Keratinocyte (primary cell): ENCODE measurements around the gene CACNA1C.

Experiments
- CTCF ChIP-seq, 3 experiments: IDR thresholded peaks in 1 of 3; conservative IDR thresholded peaks in 1 of 3; optimal IDR thresholded peaks in 1 of 3; 2 replicates in 2 of 3; 3 replicates in 1 of 3; pipeline versions ENCODE3 to v1.5.1; 2011; ENCODE audit warnings: low read length in 3 of 3, mild to moderate bottlenecking in 3 of 3, moderate library complexity in 2 of 3, control low read depth in 1 of 3, inconsistent platforms in 1 of 3; ENCODE audit not compliant: insufficient read depth in 2 of 3; ENCODE audit errors: extremely low read depth in 1 of 3
- EZH2 ChIP-seq: IDR thresholded peaks from one replicate; pipeline ENCODE4 v1.6.1; 2012; ENCODE audit warnings: inconsistent platforms, mild to moderate bottlenecking, low read length, moderate library complexity

DNA sequence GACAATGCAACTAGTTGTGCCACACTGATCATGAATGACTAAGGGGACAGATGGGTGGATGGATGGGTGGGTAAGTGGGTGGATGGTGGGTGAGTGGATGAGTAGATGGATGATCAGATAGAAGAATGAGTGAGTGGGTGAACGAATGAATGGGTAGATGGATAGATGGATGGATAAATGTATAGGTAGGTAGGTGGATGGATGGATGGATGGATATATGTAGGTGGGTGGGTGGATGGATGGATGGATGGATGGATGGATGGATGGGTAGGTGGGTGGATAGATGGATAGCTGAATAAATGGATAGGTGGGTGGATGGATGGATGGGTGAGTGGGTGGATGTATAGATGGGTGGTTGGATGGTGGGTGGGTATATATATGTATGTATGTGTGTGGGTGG is 393.2 kb downstream of the CACNA1C start:
- TF ChIP-seq CTCF (optimal IDR thresholded peaks at IDR 0.05 in 1 of 3, IDR thresholded peaks at IDR 0.05 in 1 of 3, conservative IDR thresholded peaks at IDR 0.05 in 1 of 3; ENCODE audit: extremely low read depth in 1 of 3, insufficient read depth in 2 of 3, low read length in 3 of 3) (no peak), EZH2 (no peak)
